Measurements from ENCODE around the gene ROR1.

GRCh38 chr1:64004451-64005025 is 230.7 kb downstream of the ROR1 start:
- TF ChIP-seq CTCF (conservative IDR thresholded peaks at IDR 0.05 in 1 of 2, IDR thresholded peaks at IDR 0.05 in 1 of 2; ENCODE audit: low read depth in 1 of 2, low read length in 2 of 2) (no peak), EZH2 (IDR thresholded peaks at IDR 0.05; ENCODE audit: low read length, missing control alignments) (no peak)
